ENCODE results near the gene EIF1B. TPM values are rescaled to one million over a fixed set of nuclear protein-coding genes. Genes with fewer than 3 reads are reported as not detected.

The EIF1B gene
- total RNA-seq, 2 donors from 2014 or later, result 5.3 to 15.8 TPM

DNA sequence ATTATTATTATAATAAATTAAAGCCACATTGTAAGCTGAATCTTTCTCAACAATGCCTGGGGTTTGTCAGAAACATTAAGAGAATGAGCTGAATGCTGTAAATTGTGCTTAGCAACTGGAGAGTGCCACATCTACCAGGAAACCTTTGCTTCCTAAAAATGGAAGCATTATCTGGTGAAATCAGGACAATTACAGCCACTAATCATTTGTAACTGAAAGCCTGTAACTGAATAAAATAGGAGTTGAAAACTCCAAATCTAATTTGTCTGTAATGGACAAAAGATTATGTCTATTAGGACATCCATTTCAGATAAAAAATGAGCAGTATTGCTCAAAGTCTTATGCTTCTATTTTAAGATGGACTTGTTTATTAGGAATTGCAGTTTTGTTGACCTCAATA lies 32.2 kb downstream of the EIF1B start:
- TF ChIP-seq, protein P1, sequence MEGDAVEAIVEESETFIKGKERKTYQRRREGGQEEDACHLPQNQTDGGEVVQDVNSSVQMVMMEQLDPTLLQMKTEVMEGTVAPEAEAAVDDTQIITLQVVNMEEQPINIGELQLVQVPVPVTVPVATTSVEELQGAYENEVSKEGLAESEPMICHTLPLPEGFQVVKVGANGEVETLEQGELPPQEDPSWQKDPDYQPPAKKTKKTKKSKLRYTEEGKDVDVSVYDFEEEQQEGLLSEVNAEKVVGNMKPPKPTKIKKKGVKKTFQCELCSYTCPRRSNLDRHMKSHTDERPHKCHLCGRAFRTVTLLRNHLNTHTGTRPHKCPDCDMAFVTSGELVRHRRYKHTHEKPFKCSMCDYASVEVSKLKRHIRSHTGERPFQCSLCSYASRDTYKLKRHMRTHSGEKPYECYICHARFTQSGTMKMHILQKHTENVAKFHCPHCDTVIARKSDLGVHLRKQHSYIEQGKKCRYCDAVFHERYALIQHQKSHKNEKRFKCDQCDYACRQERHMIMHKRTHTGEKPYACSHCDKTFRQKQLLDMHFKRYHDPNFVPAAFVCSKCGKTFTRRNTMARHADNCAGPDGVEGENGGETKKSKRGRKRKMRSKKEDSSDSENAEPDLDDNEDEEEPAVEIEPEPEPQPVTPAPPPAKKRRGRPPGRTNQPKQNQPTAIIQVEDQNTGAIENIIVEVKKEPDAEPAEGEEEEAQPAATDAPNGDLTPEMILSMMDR (IDR thresholded peaks at IDR 0.05), result no peak
- no peak for TF ChIP-seq POLR2A (IDR thresholded peaks at IDR 0.05)
- H3K27me3 ChIP-seq, result no peaks in the 10 kb centered on the region
- H3K27ac ChIP-seq, result no peak overlapping the region
- peaks cover 2% of the 10 kb centered on the region for H3K4me1 ChIP-seq
- H3K36me3 ChIP-seq (replicated peaks in 1 of 2; ENCODE audit: insufficient read depth in 1 of 2, low read depth in 2 of 2), result no peaks in the 10 kb centered on the region
- DNase-seq, result no peak
- ATAC-seq, result no peak
- intact Hi-C loops (cut with DNase I), result no loop called here
- no peaks in the 10 kb centered on the region for H3K9me3 ChIP-seq
- H3K4me3 ChIP-seq, result no peak overlapping the region

DNA sequence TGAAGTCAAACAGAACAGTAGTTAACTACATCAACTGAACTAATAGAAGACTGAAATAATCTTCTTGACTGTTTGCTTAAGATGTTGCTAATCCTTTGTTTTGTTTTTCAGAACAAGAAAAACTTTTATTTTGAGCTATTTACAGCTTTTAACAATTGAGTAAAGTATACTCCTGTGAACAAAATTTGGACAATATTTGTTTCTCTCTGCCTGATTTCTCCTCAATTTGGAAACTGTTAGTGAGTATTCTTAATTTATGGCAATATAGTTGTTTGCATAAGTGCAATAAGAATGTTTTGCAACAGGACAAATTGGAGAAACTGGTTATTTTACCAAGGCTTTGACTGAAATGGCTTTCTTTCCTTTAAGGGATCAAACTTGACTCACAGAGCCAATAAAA lies 41.0 kb downstream of the EIF1B start:
- TF ChIP-seq POLR2A (IDR thresholded peaks at IDR 0.05), result no peak
- DNase-seq (no peak), ATAC-seq (no peak)
- no peak overlapping the region for H3K27ac ChIP-seq
- intact Hi-C loops (cut with DNase I), result no loop called here
- H3K4me1 ChIP-seq, result peaks cover 7% of the 10 kb centered on the region
- no peaks in the 10 kb centered on the region for H3K9me3 ChIP-seq
- H3K27me3 ChIP-seq, result no peaks in the 10 kb centered on the region
- H3K36me3 ChIP-seq (replicated peaks in 1 of 2; ENCODE audit: insufficient read depth in 1 of 2, low read depth in 2 of 2), result no peaks in the 10 kb centered on the region
- H3K4me3 ChIP-seq, result no peak overlapping the region

DNA sequence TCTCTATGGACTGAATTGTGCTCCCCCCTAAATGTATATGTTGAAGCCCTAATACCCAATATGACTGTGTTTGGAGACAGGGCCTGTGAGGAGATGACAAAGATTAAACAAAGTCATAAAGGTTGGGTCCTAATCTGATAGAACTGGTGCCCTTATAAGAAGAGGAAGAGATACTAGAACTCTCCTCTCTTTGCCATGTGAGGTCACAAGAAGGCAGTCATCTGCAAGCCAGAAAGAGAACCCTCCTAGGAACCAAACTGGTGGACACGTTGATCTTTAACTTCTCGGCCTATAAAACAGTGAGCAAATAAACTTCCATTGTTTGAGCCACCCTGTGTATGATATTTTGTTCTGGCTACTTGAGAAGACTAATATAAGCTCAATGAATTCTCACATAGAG lies 45.9 kb downstream of the EIF1B start:
- TF ChIP-seq POLR2A (IDR thresholded peaks at IDR 0.05), result no peak
- TF ChIP-seq, protein P1 (IDR thresholded peaks at IDR 0.05), result no peak
- ATAC-seq (no peak), DNase-seq (no peak)
- WGBS, 2 donors, result 74 to 77% methylated on average over 2 of the region's 2 CpGs
- Histone ChIP-seq H3K27me3 (no peaks in the 10 kb centered on the region), H3K4me1 (peaks cover 7% of the 10 kb centered on the region), H3K4me3 (no peak overlapping the region), H3K9me3 (no peaks in the 10 kb centered on the region), H3K27ac (no peak overlapping the region), H3K36me3 (replicated peaks in 1 of 2; ENCODE audit: insufficient read depth in 1 of 2, low read depth in 2 of 2) (no peaks in the 10 kb centered on the region)
- intact Hi-C loops (cut with DNase I), result no loop called here

DNA sequence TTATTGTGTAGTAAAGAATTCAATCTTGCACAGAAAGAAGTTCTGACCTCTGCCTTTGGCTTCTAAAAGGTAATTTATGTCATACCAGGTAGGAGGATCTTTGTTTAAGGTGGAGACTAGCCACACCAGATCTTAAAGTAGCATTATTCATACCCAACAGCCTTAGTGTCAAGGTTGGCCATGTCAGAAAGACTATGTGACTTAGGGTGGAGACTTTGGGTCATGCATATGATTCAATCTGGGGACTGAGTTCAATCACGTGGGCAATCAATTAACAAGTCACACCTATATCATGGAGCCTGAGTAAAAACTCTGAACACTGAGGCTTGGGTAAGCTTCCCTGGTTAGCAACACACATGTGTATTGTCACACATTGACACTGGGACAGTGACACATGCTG lies 48.9 kb downstream of the EIF1B start:
- ATAC-seq, result no peak
- intact Hi-C loops (cut with DNase I), result no loop called here
- 56 to 82% methylated on average over 1 of the region's 1 CpG for WGBS, 2 donors
- no peak overlapping the region for H3K27ac ChIP-seq
- no peaks in the 10 kb centered on the region for H3K36me3 ChIP-seq (replicated peaks in 1 of 2; ENCODE audit: insufficient read depth in 1 of 2, low read depth in 2 of 2)
- no peak overlapping the region for H3K4me3 ChIP-seq
- no peaks in the 10 kb centered on the region for H3K27me3 ChIP-seq
- H3K4me1 ChIP-seq, result no peaks in the 10 kb centered on the region
- TF ChIP-seq, protein P1 (IDR thresholded peaks at IDR 0.05), result no peak
- no peak for TF ChIP-seq POLR2A (IDR thresholded peaks at IDR 0.05)
- H3K9me3 ChIP-seq, result no peaks in the 10 kb centered on the region
- DNase-seq, result no peak

Other genes with a start within 250 kb of the EIF1B start
- gene ENTPD3, start 77.5 kb downstream of the EIF1B start, total RNA-seq, result 10 to 100 TPM; 12.2 to 17.1 TPM
- 100 to 1,000 TPM; 176 to 279 TPM for gene RPL14, start 147.6 kb downstream of the EIF1B start, total RNA-seq
- 1 to 10 TPM; 3.0 to 3.9 TPM for gene ZNF619, start 167.4 kb downstream of the EIF1B start, total RNA-seq
- gene ZNF620, start 196.3 kb downstream of the EIF1B start, total RNA-seq, result 1 to 10 TPM; 2.6 to 6.9 TPM
- 10 to 100 TPM; 13.2 to 14.0 TPM for gene ZNF621, start 215.3 kb downstream of the EIF1B start, total RNA-seq

Data from body of pancreas (tissue), 4 donors.